Nephron (organoid): Measurements from ENCODE around the gene ASIC4.

Experiments used
- H3K27ac Mint-ChIP-seq, 3 experiments: 2 replicates each; pipeline ENCODE4 v1.8.0; 2020; ENCODE audit warnings: mixed read lengths in 3 of 3, mild to moderate bottlenecking in 2 of 3, moderate library complexity in 1 of 3
- H3K27me3 Mint-ChIP-seq: 2 replicates; pipeline ENCODE4 v1.8.0; 2021; ENCODE audit warnings: low read depth, mild to moderate bottlenecking, moderate library complexity, mixed read lengths
- H3K36me3 Mint-ChIP-seq: 2 replicates; pipeline ENCODE4 v1.8.0; 2020; ENCODE audit warnings: low read depth, mixed read lengths
- H3K4me1 Mint-ChIP-seq: 2 replicates; pipeline ENCODE4 v1.8.0; 2020; ENCODE audit warnings: mixed read lengths
- H3K4me3 Mint-ChIP-seq, 3 experiments: 2 replicates each; pipeline ENCODE4 v1.8.0; 2020; ENCODE audit warnings: mild to moderate bottlenecking in 3 of 3, mixed read lengths in 3 of 3, moderate library complexity in 2 of 3
- H3K9me3 Mint-ChIP-seq: 2 replicates; pipeline ENCODE4 v1.8.0; 2020; ENCODE audit warnings: mixed read lengths
- TF ChIP-seq, protein P1 (sequence below), 3 experiments: fragments of 200-600 bp; sonication (generic); IDR thresholded peaks; one replicate each; pipeline ENCODE4 v1.5.0; 2021; ENCODE audit warnings: antibody characterized with exemption in 3 of 3; ENCODE audit not compliant: unreplicated experiment in 3 of 3

The ASIC4 gene

DNA sequence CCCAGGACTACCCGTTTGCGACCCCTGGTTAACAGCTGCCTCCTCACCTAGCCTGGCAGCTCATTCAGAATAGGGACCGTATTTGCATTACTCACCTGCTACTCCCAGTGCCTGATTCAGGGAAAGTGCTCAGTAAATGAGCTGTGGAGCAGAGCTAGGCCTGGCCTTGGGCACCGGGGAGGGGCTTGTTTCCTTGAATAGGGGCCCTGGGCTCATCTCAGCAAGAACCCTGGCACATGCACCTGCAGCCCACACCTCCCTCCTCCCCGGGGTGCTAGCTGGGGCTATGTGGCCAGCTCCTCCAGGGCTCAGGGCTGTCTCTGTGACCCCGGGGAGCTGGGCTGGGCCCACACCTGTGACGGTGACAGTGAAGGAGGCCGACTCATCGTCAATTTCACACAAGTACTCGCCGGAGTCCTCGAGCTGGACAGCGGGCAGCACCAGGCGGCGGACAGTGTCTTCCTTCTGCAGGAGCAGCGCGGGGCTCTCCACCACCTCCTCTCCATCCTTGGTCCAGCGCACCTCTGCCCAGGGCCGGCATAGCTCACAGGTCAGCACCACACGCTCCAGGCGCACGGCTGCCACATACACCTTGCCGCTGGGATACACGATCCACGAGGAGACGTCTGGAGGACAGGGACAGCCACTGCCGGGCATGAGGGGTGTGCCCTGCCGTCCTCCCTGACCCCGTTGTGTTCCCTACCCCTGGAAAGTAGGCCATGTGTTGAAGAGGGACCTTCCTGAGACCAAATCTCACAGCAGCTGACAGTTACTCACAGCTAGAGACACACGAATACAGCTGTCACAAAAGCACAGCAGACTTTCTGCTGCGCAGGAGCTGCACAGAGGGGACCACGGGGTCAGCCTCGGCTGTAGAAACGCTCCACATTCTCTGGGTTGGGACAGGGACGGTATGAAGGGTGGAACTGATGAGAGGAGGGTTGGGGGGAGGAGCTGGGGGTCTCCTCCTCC is 48.1 kb downstream of the ASIC4 start:
- TF ChIP-seq, protein P1, sequence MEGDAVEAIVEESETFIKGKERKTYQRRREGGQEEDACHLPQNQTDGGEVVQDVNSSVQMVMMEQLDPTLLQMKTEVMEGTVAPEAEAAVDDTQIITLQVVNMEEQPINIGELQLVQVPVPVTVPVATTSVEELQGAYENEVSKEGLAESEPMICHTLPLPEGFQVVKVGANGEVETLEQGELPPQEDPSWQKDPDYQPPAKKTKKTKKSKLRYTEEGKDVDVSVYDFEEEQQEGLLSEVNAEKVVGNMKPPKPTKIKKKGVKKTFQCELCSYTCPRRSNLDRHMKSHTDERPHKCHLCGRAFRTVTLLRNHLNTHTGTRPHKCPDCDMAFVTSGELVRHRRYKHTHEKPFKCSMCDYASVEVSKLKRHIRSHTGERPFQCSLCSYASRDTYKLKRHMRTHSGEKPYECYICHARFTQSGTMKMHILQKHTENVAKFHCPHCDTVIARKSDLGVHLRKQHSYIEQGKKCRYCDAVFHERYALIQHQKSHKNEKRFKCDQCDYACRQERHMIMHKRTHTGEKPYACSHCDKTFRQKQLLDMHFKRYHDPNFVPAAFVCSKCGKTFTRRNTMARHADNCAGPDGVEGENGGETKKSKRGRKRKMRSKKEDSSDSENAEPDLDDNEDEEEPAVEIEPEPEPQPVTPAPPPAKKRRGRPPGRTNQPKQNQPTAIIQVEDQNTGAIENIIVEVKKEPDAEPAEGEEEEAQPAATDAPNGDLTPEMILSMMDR (IDR thresholded peaks at IDR 0.05; ENCODE audit: unreplicated experiment in 3 of 3) = no peak
- H3K9me3 Mint-ChIP-seq = no peaks in the 10 kb centered on the region
- peak overlapping the region; percentile 44 to 90 (median 67) for H3K27ac Mint-ChIP-seq
- H3K4me1 Mint-ChIP-seq = peaks cover 56% of the 10 kb centered on the region
- no peaks in the 10 kb centered on the region for H3K27me3 Mint-ChIP-seq
- H3K36me3 Mint-ChIP-seq = peaks cover 62% of the 10 kb centered on the region
- peak overlapping the region in 2 of 3 experiments; percentile 48 to 71 for H3K4me3 Mint-ChIP-seq

DNA sequence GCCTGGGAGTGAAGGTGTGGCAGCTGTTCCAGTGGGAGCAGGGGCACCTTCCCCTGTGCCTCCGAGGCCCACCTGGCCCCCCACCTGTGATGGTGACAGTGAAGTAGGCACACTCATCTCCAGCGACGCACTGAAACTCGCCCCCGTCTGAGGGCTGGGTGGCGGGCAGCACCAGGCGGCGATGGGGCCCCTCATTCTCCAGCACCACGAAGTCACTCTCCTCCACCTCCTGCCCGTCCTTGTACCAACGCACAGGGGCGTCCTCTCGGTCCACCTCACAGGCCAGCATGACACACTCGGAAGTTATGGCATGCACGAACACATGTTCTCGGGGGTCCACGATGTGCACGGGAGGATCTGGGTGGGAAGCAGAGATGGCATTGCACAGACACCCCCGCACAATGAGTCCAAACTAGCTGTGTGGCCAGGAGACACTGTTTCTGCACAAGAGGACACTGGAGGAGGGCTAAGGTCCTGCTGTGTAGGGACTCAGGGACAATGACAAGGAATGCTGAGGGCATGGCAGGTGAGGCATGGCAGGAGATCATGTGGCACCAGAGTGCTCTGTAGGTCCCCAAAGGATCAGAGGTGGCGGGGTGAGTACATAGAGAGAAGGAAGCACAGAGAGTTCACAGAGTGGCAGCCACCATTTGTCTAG is 49.1 kb downstream of the ASIC4 start:
- peaks cover 65% of the 10 kb centered on the region for H3K36me3 Mint-ChIP-seq
- H3K27ac Mint-ChIP-seq = peak overlapping the region in 1 of 3 experiments; percentile 43
- peak overlapping the region in 2 of 3 experiments; percentile 42 to 47 for H3K4me3 Mint-ChIP-seq
- H3K9me3 Mint-ChIP-seq = no peaks in the 10 kb centered on the region
- no peaks in the 10 kb centered on the region for H3K27me3 Mint-ChIP-seq
- H3K4me1 Mint-ChIP-seq = peaks cover 61% of the 10 kb centered on the region
- TF ChIP-seq, protein P1 (IDR thresholded peaks at IDR 0.05; ENCODE audit: unreplicated experiment in 3 of 3) = no peak

DNA sequence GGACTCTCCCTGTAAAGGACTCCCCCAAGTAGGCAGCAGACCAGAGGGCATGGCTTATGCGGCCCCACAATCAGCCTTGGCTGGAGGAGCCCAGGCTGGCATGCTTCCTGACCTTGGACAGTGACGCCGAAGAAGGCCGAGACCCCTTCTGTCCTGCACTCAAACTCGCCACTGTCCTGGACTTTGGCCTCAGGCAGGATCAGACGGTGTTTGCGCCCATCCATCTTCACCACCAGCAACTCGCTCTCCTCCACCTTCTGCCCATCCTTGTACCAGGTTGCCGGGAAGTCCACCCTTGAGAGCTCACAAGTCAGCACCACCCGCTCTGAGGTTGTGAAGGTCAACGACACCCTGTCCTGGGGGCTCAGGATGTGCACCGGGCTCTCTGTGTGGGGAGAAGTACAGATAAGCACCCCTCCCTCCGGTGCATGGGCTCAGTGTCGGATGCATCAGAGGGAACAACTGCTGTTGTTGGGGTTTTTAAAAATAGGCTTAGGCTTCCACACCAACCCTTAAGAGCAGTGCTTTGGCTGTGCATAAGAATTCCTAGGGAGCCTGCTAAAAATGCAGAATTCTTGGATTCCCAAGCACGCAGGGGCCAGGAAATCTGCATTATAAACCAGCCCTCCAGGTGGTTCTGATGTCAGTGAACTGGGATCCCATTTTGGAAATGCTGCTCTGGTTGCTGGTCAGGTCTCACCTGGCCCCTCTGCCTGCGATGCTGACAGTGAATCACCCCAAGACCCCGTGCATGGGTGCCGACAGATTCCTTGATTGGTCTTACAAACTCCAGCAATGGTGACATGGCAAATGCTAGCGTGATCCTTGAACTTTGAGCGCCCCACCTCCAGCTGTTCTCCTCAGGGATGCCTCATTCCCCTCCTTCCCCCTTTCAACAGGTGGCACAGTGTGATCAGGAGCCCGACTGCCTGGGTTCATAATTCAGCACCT is 51.1 kb downstream of the ASIC4 start:
- H3K36me3 Mint-ChIP-seq = peaks cover 64% of the 10 kb centered on the region
- H3K27ac Mint-ChIP-seq = peak overlapping the region in 1 of 3 experiments; percentile 37
- H3K27me3 Mint-ChIP-seq = peaks cover 4% of the 10 kb centered on the region
- peaks cover 65% of the 10 kb centered on the region for H3K4me1 Mint-ChIP-seq
- no peaks in the 10 kb centered on the region for H3K9me3 Mint-ChIP-seq
- TF ChIP-seq, protein P1 (IDR thresholded peaks at IDR 0.05; ENCODE audit: unreplicated experiment in 3 of 3) = no peak
- H3K4me3 Mint-ChIP-seq = no peak overlapping the region

DNA sequence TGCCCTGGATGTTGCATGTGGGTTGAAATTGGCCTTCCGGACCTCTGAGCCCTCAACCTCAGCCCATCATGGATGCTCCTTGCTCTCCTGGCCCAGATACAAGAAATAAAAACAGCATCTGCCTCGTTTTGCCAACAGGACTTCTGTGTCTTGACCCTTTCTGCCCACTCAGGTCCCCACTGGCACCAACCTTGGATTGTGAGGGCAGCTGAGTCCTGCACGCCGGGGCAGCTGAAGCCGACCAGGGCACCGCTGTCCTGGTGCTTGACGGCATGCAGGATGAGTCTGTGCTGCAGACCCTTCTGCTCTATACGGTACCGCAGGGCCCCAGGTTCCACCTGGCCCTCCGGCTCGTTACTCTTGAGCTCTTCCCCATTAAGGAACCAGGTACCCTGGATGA is 52.4 kb downstream of the ASIC4 start:
- Mint-ChIP-seq H3K4me3 (peak overlapping the region in 2 of 3 experiments; percentile 46 to 52), H3K27me3 (peaks cover 4% of the 10 kb centered on the region), H3K9me3 (no peaks in the 10 kb centered on the region), H3K4me1 (peaks cover 56% of the 10 kb centered on the region), H3K27ac (no peak overlapping the region), H3K36me3 (peaks cover 56% of the 10 kb centered on the region)
- TF ChIP-seq, protein P1 (IDR thresholded peaks at IDR 0.05; ENCODE audit: unreplicated experiment in 3 of 3) = no peak

DNA sequence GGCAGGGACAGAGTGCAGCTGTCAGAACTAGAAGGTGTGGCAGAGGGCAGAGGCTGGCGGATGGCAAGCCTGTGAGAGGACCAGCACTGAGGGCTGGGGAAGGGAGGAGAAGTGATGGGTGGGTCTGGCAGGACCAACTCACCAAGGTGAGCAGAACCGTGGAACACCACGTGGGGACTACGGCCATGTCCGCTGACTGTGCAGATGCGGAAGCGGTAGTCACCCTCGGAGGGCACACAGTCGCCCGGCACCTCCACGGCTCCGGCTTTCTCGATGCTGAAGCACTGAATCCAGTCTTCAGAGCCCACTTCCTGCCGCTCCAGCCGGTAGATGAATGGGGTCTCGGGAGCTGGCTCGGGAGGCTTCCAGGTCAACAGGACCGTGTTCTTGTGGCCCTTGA is 52.8 kb downstream of the ASIC4 start:
- TF ChIP-seq, protein P1 (IDR thresholded peaks at IDR 0.05; ENCODE audit: unreplicated experiment in 3 of 3) = no peak
- peaks cover 57% of the 10 kb centered on the region for H3K4me1 Mint-ChIP-seq
- peak overlapping the region in 2 of 3 experiments; percentile 46 to 52 for H3K4me3 Mint-ChIP-seq
- no peaks in the 10 kb centered on the region for H3K9me3 Mint-ChIP-seq
- H3K36me3 Mint-ChIP-seq = peaks cover 55% of the 10 kb centered on the region
- no peak overlapping the region for H3K27ac Mint-ChIP-seq
- H3K27me3 Mint-ChIP-seq = peaks cover 4% of the 10 kb centered on the region
